Glutamatergic neuron (in vitro differentiated cells): ENCODE data around the gene CRYGN. TPM values are rescaled to one million over a fixed set of nuclear protein-coding genes. Genes with fewer than 3 reads are reported as not detected.

Experiments
- DNase-seq: peaks from one replicate; pipeline ENCODE4 v3.0.0; 2022
- H3K27ac Mint-ChIP-seq: one replicate; pipeline ENCODE4 v1.8.0; 2020; ENCODE audit warnings: mild to moderate bottlenecking, mixed read lengths, inconsistent platforms; ENCODE audit not compliant: unreplicated experiment
- H3K27me3 Mint-ChIP-seq: one replicate; pipeline ENCODE4 v1.8.0; 2020; ENCODE audit warnings: mild to moderate bottlenecking, moderate library complexity, mixed read lengths, inconsistent platforms; ENCODE audit not compliant: unreplicated experiment
- H3K36me3 Mint-ChIP-seq: one replicate; pipeline ENCODE4 v1.8.0; 2020; ENCODE audit warnings: mild to moderate bottlenecking, mixed read lengths, inconsistent platforms; ENCODE audit not compliant: unreplicated experiment
- H3K4me1 Mint-ChIP-seq: one replicate; pipeline ENCODE4 v1.8.0; 2020; ENCODE audit warnings: mild to moderate bottlenecking, low read depth, mixed read lengths, inconsistent platforms; ENCODE audit not compliant: unreplicated experiment
- H3K4me3 Mint-ChIP-seq: one replicate; pipeline ENCODE4 v1.8.0; 2020; ENCODE audit warnings: mild to moderate bottlenecking, mixed read lengths, inconsistent platforms; ENCODE audit not compliant: unreplicated experiment
- H3K9me3 Mint-ChIP-seq: one replicate; pipeline ENCODE4 v1.8.0; 2020; ENCODE audit warnings: mild to moderate bottlenecking, moderate library complexity, mixed read lengths, inconsistent platforms; ENCODE audit not compliant: unreplicated experiment
- total RNA-seq: library from RNA; stranded (reverse); fragmentation: NEBNext Ultra II Directional; extraction: Animal tissue kit (Norgen Biotek cat#: 25700); gene quantifications from one replicate; pipeline ENCODE4 v1.2.1, GENCODE V29; 2021; ENCODE audit not compliant: unreplicated experiment
- TF ChIP-seq, protein P1 (sequence below): fragments of 200-600 bp; sonication (generic); IDR thresholded peaks from one replicate; pipeline ENCODE4 v1.5.0; 2021; ENCODE audit not compliant: partially characterized antibody, unreplicated experiment

Gene CRYGN
- total RNA-seq, 1 donor from 2014 or later, result not detected

- Mint-ChIP-seq H3K27ac (no peak overlapping the region), H3K27me3 (no peaks in the 10 kb centered on the region), H3K9me3 (no peaks in the 10 kb centered on the region), H3K4me1 (peaks cover 4% of the 10 kb centered on the region), H3K4me3 (no peak overlapping the region), H3K36me3 (no peaks in the 10 kb centered on the region)
- TF ChIP-seq, protein P1, sequence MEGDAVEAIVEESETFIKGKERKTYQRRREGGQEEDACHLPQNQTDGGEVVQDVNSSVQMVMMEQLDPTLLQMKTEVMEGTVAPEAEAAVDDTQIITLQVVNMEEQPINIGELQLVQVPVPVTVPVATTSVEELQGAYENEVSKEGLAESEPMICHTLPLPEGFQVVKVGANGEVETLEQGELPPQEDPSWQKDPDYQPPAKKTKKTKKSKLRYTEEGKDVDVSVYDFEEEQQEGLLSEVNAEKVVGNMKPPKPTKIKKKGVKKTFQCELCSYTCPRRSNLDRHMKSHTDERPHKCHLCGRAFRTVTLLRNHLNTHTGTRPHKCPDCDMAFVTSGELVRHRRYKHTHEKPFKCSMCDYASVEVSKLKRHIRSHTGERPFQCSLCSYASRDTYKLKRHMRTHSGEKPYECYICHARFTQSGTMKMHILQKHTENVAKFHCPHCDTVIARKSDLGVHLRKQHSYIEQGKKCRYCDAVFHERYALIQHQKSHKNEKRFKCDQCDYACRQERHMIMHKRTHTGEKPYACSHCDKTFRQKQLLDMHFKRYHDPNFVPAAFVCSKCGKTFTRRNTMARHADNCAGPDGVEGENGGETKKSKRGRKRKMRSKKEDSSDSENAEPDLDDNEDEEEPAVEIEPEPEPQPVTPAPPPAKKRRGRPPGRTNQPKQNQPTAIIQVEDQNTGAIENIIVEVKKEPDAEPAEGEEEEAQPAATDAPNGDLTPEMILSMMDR, result no peak
- DNase-seq, result no peak
Measured at GRCh38 chr7:151477867-151478266, 37.9 kb upstream of the CRYGN start.

GRCh38 chr7:151472644-151473380, 32.9 kb upstream of the CRYGN start:
- DNase-seq, result no peak
- H3K4me1 Mint-ChIP-seq, result peaks cover 17% of the 10 kb centered on the region
- TF ChIP-seq, protein P1, result no peak
- peaks cover 2% of the 10 kb centered on the region for H3K9me3 Mint-ChIP-seq
- H3K36me3 Mint-ChIP-seq, result peaks cover 5% of the 10 kb centered on the region
- peak overlapping the region; percentile 71 for H3K27ac Mint-ChIP-seq
- H3K4me3 Mint-ChIP-seq, result no peak overlapping the region
- H3K27me3 Mint-ChIP-seq, result peaks cover 9% of the 10 kb centered on the region

- peaks cover 9% of the 10 kb centered on the region for H3K27me3 Mint-ChIP-seq
- H3K4me3 Mint-ChIP-seq, result no peak overlapping the region
- H3K36me3 Mint-ChIP-seq, result peaks cover 5% of the 10 kb centered on the region
- no peak overlapping the region for H3K27ac Mint-ChIP-seq
- peaks cover 13% of the 10 kb centered on the region for H3K4me1 Mint-ChIP-seq
- TF ChIP-seq, protein P1, result no peak
- DNase-seq, result no peak
- H3K9me3 Mint-ChIP-seq, result peaks cover 2% of the 10 kb centered on the region
Measured at GRCh38 chr7:151470711-151471110, 30.8 kb upstream of the CRYGN start.

DNA sequence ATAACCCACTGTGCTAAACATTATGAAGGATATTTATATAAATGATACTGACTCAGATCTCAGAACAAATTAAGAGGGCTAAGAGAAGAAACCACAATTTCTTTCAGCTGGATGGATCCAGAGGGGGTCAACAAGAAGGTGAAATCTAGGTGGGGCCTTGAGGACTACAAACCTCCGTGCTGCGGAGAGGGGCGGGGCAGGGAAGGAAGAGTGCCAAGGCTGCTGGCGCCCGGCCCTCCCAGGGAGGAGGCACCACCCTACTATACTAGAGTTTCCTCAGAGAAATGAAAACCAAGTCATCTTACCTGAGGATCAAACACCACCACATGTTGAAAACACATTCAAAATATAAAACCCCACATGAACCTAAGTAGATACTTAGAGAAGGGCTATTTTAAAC, 29.3 kb upstream of the CRYGN start:
- Mint-ChIP-seq H3K27ac (no peak overlapping the region), H3K4me1 (peaks cover 13% of the 10 kb centered on the region), H3K9me3 (peaks cover 2% of the 10 kb centered on the region)

More for the DNA sequence above, 29.3 kb upstream of the CRYGN start:
- no peak for DNase-seq
- TF ChIP-seq, protein P1, result no peak
- H3K4me3 Mint-ChIP-seq, result no peak overlapping the region
- peaks cover 9% of the 10 kb centered on the region for H3K27me3 Mint-ChIP-seq
- peaks cover 5% of the 10 kb centered on the region for H3K36me3 Mint-ChIP-seq
